ENCODE results near the gene ARHGAP31. TPM values are rescaled to one million over a fixed set of nuclear protein-coding genes. Genes with fewer than 3 reads are reported as not detected.
"Not testable (repeated sequence)": the region's sequence is repeated elsewhere in the genome, so short reads cannot be mapped to it uniquely, and the experiment has no call there.

The ARHGAP31 gene
- total RNA-seq, 1 donor from 2014 or later: 23.7 TPM

GRCh38 chr3:119318876-119319275 is 24.7 kb downstream of the ARHGAP31 start:
- no peaks in the 10 kb centered on the region for H3K27me3 Mint-ChIP-seq
- ATAC-seq (ENCODE audit: low read depth) (no peak), DNase-seq (no peak)
- no peak overlapping the region for H3K4me3 Mint-ChIP-seq
- no peak for TF ChIP-seq CTCF (IDR thresholded peaks at IDR 0.05)
- no peaks in the 10 kb centered on the region for H3K9me3 Mint-ChIP-seq
- CTCF ChIA-PET: no interaction called here
- H3K27ac Mint-ChIP-seq: no peak overlapping the region
- peaks cover 29% of the 10 kb centered on the region for H3K4me1 Mint-ChIP-seq
- intact Hi-C loops (cut with micrococcal nuclease): no loop called here
- POLR2A ChIA-PET: interaction anchor here (1.2 kb wide), 1 partner anchor 25 kb away, joined by 3 read pairs; the partner anchor contains the start of gene ARHGAP31
- peaks cover 4% of the 10 kb centered on the region for H3K36me3 Mint-ChIP-seq (ENCODE audit: low read depth)

GRCh38 chr3:119319311-119319710 is 25.1 kb downstream of the ARHGAP31 start:
- ChIA-PET CTCF (no interaction called here), POLR2A (no interaction called here)
- Mint-ChIP-seq H3K4me3 (no peak overlapping the region), H3K9me3 (no peaks in the 10 kb centered on the region), H3K27me3 (no peaks in the 10 kb centered on the region), H3K36me3 (ENCODE audit: low read depth) (no peaks in the 10 kb centered on the region), H3K4me1 (peaks cover 34% of the 10 kb centered on the region), H3K27ac (no peak overlapping the region)
- TF ChIP-seq CTCF (IDR thresholded peaks at IDR 0.05): no peak
- DNase-seq (no peak), ATAC-seq (ENCODE audit: low read depth) (no peak)
- intact Hi-C loops (cut with micrococcal nuclease): no loop called here

- DNase-seq; H3K27me3 Mint-ChIP-seq; H3K36me3 Mint-ChIP-seq (ENCODE audit: low read depth); H3K9me3 Mint-ChIP-seq; ATAC-seq (ENCODE audit: low read depth); H3K4me3 Mint-ChIP-seq; CTCF ChIA-PET: not testable (repeated sequence)
- POLR2A ChIA-PET: interaction anchor here (1.4 to 3.8 kb wide), 2 partner anchors 27 to 773 kb away, joined by 3 to 81 read pairs; partner anchors contain the start of genes ARHGAP31 and GSK3B
- intact Hi-C loops (cut with micrococcal nuclease): loop anchor here (5.0 kb wide), 1 partner anchor 43 kb away; no protein-coding TSS in a partner anchor
- Mint-ChIP-seq H3K27ac (peak overlapping the region; percentile 61), H3K4me1 (peaks cover 44% of the 10 kb centered on the region)
These were observed 26.6 kb downstream of the ARHGAP31 start for GRCh38 chr3:119320785-119321184.

GRCh38 chr3:119322021-119322834 is 28.0 kb downstream of the ARHGAP31 start:
- intact Hi-C loops (cut with micrococcal nuclease): loop anchor here (2.0 to 5.0 kb wide), 4 partner anchors 45 to 317 kb away; partner anchors contain the start of genes CD80 and TMEM39A
- H3K27me3 Mint-ChIP-seq: no peaks in the 10 kb centered on the region
- ChIA-PET CTCF (interaction anchor here (0.7 to 1.6 kb wide), 4 partner anchors 19 to 30 kb away, joined by 3 to 4 read pairs (median 4); partner anchors contain the start of gene ARHGAP31), POLR2A (interaction anchor here (0.6 to 3.8 kb wide), 19 partner anchors 9 to 773 kb away, joined by 3 to 81 read pairs (median 7); partner anchors contain the start of genes ARHGAP31, B4GALT4, CD80 and GSK3B)
- no peaks in the 10 kb centered on the region for H3K9me3 Mint-ChIP-seq
- peaks cover 54% of the 10 kb centered on the region for H3K4me1 Mint-ChIP-seq
- TF ChIP-seq CTCF (IDR thresholded peaks at IDR 0.05): no peak
- H3K27ac Mint-ChIP-seq: peak overlapping the region; percentile 91
- H3K36me3 Mint-ChIP-seq (ENCODE audit: low read depth): no peaks in the 10 kb centered on the region
- DNase-seq: no peak
- ATAC-seq (ENCODE audit: low read depth): peak; percentile 21
- H3K4me3 Mint-ChIP-seq: peak overlapping the region; percentile 87

- ATAC-seq (ENCODE audit: low read depth): peak; percentile 87
- Mint-ChIP-seq H3K27me3 (no peaks in the 10 kb centered on the region), H3K9me3 (no peaks in the 10 kb centered on the region), H3K4me1 (peaks cover 59% of the 10 kb centered on the region), H3K27ac (peak overlapping the region; percentile 94), H3K4me3 (peak overlapping the region; percentile 87), H3K36me3 (ENCODE audit: low read depth) (no peaks in the 10 kb centered on the region)
- no peak for TF ChIP-seq CTCF (IDR thresholded peaks at IDR 0.05)
- ChIA-PET POLR2A (interaction anchor here (0.6 to 3.8 kb wide), 16 partner anchors 9 to 772 kb away, joined by 3 to 81 read pairs (median 7); partner anchors contain the start of genes ARHGAP31, B4GALT4, CD80 and GSK3B), CTCF (interaction anchor here (0.7 to 1.6 kb wide), 4 partner anchors 20 to 30 kb away, joined by 4 read pairs; partner anchors contain the start of gene ARHGAP31)
- DNase-seq: peak; percentile 96
- intact Hi-C loops (cut with micrococcal nuclease): loop anchor here (1.0 to 5.0 kb wide), 13 partner anchors 17 to 1026 kb away; partner anchors contain the start of genes ARHGAP31, B4GALT4, CD80 and CFAP91
These were observed 28.9 kb downstream of the ARHGAP31 start for GRCh38 chr3:119322835-119323722.
